ENCODE results near the gene KCNQ1.

KCNQ1 gene

DNA sequence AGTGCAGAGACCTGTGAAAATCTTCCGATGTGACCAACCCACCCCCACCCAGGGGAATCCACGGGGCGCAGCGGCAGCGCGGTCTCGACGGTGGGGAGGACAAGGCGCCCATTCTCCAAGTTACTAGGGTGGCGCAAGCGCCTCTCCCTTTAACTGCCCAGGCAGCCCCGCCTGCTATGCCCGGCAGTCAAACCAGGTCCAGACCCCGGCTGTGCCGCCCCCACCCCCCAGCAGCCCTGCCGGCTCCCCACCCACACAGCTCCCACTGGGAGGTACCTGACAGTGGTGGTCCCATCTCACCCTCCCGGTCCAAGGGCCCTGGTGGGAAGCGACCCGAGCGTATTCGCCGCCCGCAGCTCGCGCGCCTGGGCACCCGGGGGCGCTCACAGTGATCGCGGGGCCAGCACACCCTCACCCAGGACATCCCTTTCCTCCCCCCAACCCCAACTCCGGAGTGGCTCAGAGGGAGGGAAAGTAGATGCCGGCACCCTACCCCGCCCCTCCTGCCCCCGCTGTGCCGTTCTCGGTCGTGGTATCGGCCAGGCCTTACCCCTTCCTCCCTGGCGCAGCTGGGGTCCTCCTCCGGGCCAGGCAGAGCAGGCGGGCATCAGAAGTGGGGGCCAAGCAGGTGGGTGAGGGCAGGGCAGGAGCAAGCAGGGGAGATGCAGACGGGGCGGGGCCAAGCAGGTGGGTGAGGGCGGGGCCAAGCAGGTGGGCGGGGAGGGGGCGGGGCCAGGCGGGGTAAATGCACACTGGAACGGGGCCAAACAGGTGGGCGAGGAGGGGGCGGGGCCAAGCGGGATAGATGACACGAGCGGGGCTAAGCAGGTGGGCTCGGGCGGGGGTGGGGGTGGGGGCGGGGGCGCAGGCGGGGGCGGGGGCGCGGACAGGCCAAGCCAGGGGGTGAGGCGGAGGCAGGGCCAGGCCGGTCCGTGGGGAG, 657 bp upstream of the KCNQ1 start, which contains the start of gene TRPM5:
TRPM5 (minus strand) TSS at position 634 of the 940 bp plus-strand sequence. CDS start 21,478 bp downstream, outside the sequence.
- DNase-seq (ENCODE audit: low spot score), result peak; percentile 60

DNA sequence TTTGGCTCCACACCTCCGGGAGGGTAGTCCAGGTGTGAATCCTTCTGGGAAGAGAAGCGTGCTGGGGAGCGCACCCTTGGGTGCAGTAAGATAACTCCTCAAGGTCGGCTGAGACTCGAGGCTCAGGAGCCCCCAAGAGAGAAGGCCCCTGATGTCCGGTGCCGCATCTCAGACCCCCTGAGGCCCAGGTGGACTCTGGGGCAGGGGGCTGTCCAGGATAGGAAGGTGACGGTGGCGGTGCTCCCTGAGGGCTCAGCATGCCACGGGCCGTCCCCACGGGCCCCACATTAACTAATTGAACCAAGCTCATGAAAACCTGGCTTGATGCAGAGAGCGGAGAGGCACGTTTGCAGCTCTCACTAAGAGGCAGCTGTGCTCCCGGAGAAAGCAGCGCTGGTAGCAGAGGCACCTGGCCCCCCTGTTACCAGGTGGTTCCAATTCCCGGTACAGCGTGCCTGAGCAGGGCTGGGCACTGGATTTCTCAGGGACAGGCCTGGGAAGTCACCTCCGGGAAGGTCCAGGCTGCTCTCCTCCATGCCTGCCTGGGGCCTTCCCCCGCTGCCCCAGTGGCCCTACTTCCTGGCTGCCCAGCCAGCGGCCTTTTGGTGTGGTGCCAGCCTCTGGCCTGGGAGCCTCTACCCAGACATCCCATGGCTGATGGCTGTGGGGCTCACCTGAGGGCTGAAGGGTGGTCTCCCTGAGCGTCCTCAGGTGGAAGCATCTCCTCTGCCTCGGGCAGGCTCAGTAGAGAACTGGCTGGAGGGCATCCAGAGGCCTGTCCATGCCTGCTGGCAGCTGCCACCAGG, 1.1 kb downstream of the KCNQ1 start:
- no peak for DNase-seq (ENCODE audit: low spot score)

DNA sequence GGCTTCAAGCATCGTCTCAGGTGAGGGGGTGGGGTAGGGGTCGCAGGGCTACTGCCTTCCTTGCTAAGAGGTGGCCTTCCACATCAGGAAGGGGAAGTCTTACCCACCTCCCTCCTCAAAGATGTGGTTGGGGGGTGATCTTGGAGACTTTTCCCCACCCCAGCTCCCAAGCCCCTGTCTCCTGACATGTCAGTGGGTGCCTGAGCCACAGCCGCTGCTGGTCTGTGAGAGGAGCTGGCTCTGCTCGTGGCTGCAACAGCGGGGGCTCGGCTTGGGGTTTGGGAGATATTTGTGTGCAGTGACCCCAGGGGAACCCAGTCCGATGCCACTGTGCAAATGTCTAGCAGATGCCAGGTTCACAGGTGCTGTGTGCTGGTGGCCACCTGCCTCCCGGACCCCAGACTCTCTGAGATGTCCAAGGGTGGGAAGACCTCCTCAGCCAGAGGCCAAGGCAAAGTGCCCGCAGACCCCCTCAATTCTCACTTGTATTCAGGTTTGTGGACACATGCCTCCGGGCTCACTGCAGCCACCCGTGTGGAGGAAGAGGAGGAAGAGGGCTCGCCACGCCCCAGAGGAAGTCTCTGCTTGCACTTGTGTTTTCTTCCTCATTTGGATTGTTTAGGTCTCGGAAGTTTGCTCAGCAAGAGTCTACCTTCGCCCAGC, 1.9 kb downstream of the KCNQ1 start:
- peak; percentile 10 for DNase-seq (ENCODE audit: low spot score)

- DNase-seq (ENCODE audit: low spot score), result no peak
These were observed 2.6 kb downstream of the KCNQ1 start for GRCh38 chr11:2447253-2447950.

GRCh38 chr11:2447951-2448650, 3.3 kb downstream of the KCNQ1 start:
- DNase-seq (ENCODE audit: low spot score), result no peak

DNA sequence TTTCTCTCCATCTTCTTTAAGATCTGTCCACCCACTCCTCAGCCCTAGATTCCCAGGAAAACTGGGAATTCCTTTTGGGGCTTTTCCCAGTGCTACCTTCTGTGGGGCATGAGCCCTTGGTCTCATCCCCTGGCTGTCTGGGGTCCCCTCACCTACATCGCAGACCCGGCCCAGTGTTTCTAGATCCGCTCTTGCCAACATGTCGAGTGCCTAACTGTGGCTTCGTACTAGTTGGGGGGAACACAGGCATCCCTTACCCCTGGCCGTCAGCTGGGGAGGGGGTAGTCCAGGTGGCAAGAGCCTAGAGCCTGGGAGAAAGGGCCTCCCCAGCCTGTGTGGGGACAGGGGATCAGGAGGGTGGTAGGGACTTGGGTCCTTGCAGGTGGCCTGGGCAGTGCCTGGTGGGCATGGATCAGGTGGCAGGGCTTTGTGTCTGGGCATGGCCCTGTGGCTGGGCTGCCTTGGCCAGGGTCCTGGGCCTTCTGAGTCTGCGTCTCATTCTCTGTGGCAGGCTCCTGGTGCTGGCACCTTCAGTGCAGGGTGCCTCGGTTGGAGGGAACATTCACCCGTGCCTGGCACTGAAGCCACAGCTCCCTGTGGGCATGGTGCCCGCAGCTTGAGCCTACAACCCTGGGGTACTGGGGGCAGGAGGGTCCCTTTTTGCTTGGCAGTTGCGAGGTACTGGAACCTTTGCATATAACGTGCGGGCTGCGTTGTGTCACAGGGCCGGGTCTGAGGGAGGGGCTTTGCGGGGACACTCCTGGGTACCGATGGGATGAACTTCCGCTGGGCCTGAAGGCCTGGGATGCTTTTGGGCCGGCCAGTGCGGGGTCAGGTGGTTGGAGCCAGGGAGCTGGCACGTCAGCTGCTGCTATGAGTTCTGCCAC, 4.1 kb downstream of the KCNQ1 start:
- no peak for DNase-seq (ENCODE audit: low spot score)

DNA sequence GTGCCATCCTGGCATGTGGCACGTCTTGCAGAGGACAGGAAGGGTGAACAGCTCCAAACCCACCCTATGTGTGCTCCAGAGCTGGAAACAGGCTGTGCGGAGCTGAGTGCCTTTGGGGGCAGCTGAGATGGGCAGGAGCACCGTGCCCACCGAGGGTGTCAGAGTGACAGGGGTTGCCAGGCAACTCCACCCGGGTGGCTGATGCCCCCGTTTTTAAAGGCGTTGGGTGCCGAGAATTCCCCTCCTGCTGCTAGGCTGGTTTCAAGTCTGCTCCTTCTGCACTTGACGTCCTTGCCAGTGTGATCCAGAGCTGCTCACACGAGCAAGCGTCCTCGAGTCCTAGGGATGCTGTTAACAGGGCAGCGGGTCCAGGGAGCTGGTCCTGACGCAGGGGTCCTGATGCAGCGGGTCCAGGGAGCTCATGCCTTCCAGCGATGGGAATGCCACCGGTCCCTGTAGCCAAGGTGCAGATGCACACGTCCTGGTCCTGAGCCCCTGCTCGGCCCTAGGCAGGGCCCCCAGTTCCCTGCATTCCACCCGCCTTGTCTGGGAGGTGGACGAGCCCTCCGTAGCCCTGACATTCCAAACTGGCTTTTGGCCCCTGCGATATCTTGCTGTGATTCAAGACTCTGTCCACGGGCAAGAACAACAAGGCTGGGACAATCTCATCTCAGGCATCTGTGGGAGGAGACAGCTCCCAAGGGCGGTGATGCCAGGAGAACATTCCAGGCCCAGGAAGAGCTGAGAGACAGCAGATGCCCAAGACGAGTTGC, 4.9 kb downstream of the KCNQ1 start:
- DNase-seq (ENCODE audit: low spot score), result no peak

- DNase-seq (ENCODE audit: low spot score), result no peak
These were observed 5.7 kb downstream of the KCNQ1 start for GRCh38 chr11:2450321-2451041.

- DNase-seq (ENCODE audit: low spot score), result no peak
These were observed 6.5 kb downstream of the KCNQ1 start for GRCh38 chr11:2451336-2451735.

DNA sequence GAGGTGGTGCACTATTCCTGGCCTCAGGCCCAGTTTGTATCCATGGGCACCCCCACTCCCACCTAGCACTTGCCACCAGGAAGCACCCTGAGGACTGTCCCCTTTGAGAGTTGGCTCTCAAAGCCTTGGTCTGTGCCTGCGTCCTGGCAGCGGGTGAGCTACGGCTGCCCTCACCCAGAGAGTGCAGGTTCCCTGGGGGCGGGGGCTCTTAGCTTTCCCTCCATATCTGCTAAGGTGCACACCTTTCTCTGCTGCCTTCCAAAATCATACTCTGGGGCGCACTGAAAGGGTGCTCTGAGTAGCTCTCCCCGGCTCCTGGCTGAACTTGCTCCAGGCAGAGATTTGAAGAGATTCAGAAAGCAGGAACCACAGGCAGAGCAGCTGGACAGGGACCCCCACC, 7.1 kb downstream of the KCNQ1 start:
- DNase-seq (ENCODE audit: low spot score), result no peak

DNA sequence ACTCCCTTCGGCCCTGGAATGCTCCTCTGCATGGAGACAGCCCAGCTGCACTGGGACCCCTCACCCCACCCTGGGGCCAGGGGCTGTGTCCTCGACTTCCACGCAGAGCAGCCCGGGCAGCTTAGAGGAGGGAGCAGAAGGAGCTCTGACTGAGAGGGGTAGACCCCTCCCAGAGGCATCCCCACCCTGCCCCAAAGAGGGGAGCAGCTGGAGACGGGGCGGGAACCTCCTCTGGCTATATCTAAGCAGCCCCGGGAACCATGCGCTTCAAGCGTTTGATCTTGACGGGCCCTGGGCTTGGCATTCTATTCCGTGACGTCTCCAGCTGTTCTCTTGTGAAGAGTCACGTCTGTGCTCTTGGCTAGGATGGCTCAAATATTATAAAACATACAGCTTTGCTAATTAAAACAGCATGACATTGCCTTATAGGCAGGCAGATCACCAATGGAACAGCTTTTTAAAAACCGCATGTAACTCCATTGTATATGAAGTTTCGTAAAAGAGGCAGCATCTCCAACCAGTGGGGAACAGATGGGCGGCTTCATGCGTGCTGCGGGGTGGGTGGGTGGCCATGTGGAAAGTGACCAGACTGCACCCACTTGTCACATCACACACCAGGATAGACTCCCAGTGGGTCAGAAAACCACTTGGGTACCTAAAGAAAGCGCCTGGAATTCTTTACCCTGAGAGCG, 7.7 kb downstream of the KCNQ1 start:
- DNase-seq (ENCODE audit: low spot score), result no peak

DNA sequence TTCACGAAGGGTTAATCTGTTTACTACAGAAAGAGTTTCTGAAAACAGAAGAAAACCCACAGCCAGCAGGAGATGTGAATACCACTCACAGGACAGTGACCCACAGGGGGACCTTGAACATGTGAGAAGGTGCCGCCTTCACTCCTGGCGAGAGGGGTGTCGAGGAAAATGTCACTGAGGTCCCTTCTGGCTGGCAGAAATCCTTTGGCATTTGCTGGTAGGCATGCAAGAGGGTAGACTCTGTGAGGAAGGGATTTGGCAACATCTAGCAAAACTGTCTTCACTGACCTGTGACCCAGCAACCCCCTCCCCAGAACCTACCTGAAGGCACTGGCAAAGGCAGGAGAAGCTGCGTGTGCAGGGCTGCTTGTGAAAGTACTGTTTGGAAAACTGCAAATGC, 8.6 kb downstream of the KCNQ1 start:
- no peak for DNase-seq (ENCODE audit: low spot score)

DNA sequence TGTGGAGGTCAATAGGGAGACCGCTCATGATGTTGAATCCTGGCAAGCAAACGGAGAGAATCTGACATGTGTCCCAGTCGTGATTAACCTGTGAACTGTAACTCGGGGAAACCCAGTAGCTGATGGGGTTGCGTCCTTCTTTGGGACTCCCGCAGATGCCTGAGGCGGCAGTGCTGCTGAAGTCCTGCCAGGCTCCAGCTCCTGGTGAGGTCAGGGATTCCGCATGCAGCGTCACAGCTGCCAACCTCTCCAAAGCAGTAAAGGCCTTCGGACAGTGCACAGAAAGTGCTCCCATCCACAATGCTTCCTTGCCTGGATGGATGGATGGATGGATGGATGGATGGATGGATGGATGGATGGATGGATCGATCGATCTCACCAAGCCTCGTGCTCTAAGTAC, 13.5 kb downstream of the KCNQ1 start:
- no peak for DNase-seq (ENCODE audit: low spot score)

DNA sequence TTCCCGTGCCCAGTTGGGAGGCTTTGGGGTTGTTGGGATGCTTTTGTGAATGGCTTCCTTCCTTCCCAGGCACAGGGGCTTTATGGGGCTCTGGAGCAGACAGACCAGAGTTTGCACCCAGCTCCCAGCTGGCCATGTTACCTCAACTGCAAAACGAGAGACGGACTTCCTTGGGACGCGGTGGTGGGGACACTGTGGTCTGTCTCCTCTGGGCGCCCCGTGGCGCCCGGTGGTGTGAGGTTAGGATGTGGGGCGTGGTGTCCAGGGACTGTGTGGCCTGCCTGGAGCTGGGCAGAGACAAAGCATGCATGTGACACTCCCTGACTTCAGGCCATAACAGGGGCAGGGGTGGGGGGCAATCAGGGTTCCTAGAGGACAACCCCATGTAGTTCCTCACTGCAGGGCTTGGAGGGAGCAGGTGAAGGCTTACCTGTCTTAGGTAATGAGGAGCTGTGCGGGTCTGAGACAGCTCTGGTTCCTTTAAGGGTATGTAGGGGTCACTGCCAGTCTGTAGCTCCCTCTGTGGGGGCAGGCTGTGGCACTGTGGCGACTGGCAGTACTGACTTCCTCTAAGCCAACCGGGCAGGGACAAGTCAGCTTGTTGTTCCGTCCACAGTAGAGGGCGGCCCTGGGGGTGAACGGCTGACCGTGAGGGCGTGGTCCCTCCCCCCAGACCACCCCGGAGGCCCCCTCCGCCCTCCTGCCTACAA, 14.4 kb downstream of the KCNQ1 start:
- no peak for DNase-seq (ENCODE audit: low spot score)

DNA sequence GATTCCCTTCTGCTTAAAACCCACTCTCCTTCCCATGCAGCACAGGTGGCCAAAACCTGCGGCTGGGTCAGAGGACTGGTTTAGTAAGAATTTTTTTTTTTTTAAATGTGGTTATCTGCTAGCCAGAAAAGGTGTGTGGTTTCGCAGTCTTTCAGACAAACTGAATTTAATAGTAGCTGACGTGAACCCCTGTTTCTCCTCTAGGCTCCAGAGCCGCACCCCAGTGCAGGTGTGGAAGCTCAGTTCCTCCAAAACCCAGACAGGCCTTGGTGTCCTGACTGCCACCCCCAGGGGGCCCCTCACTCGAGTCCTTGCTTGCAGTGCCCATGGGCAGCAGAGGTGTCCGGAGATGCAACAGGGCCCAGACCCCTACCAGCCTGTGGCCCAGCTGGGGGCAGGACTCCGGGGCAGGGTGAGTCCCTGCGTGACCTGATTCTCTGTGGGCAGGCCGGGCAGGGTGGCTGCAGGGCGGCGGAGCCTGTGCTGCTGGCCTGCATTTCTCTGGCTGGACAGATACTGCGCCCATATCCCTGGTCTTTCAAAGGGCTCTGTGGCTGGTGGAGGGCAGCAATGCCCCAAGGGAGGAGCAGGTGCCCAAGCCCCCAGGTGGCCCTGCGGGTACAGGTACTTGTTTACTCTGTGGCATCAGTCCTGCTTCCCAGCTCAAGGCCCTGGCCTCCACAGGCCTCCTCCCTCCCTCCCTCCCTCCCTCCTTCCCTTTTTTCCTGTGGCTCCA, 15.2 kb downstream of the KCNQ1 start:
- no peak for DNase-seq (ENCODE audit: low spot score)

GRCh38 chr11:2460540-2461252, 15.9 kb downstream of the KCNQ1 start:
- DNase-seq (ENCODE audit: low spot score), result no peak

All from CD4-positive, alpha-beta T cell treated with Interleukin-15 for 4 hours (primary cell).